Stimulated activated CD8-positive, alpha-beta memory T cell treated with anti-CD3 and anti-CD28 coated beads, Interleukin-15, amount 100 ng/mL, for 24 hours (primary cell): ENCODE data around the gene COPS3.
A peak's percentile ranks its signal among the peaks of the same experiment; 100 is the strongest.

ENCODE experiments used
- DNase-seq: peaks from one replicate; pipeline ENCODE4 v3.0.0-alpha.2; 2020; ENCODE audit warnings: low read depth

Gene COPS3

DNA sequence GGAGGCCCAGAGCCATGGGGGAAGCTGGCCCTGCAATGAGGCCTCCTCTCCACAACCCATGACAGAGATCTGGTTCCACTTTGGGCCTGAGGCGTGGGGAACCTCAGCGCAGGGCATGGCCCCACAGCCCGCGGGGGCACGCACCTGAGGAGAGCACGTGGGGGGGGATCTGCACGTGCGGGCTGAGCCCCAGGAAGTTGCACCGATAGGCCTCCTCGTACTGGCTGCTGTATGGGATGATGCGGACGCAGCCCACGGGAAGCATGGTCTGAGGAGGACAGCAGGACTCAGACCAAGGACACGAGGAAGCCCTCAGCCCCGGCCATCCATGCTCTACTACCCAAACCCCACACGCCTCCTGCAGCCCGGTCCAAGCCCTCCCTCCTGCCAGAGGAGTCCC is 64.8 kb downstream of the COPS3 start:
- no peak for DNase-seq

DNA sequence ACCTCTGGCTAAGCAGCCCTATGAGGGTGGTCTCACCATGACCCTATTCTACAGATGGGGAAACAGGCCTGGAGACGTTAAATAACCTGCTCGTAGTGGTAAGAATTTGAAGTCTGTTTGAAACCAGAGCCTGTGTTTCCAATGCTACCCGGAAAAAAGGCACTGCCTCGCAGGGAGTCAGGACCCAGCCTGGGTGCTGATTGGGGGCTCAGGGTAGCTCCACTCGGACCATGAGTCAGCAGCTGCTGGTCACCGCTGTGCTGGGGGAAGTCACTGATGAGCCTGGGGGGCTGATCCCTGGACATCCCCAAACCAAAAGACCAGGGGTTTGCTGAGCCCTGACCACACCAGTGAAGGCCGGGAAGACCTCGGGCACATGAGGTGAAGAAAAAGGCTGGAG is 65.5 kb downstream of the COPS3 start:
- no peak for DNase-seq

DNA sequence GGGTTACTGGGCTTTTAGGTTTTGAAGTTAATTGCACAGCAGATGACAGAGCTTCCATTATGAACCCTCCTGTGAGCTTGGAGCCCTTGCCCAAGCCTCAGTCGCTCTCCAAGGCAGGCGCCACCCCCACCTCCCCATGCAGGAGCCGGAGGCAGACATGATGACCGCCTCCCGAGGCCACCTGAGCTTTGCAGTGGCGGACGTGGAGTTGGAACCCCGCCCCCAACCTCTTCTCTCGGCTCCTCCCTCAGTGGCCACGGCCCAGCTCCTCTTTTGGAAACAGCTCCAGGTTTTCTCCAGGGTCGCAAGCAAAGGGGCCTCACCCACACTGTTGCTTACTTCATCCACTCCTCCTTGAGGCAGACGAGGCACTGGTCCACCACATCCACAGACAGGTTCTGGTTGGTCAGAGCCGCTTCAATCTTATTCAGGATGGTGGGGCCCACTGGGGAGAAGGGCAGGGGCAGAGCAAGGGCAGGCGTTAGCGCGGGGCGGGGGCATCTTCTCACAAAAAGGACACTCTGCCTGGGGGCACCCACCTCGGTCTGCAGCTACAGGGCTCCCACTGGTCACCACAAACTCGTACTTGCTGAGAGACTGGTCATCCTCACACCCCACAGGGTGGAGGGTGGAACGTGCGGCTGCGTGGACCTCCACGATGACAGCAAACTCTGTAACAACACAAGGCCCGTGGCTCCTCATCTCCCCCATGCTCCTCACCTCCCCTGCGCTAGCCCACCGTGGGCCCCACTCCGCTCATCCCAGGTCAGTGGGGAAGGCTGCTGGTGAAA is 66.2 kb downstream of the COPS3 start:
- DNase-seq = no peak

DNA sequence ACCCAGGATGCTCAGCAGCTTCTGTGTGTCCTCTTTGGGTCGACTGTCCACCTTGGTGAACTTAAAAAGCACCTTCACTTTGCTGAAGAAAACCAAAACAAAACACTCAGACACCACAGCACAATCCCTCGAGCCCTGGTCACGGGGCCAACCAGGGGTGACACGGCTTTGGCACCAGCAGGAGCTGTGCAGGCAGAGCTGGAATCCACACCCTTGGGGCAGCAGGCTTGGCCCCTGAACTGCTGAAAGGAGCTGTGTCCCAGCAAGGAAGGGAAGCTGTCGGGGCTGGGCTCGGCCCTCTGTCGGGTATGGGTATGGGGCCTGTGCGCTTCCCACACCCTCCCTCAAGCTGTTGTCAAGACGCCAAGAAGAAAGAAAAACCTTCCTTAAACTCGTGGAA is 67.3 kb downstream of the COPS3 start:
- no peak for DNase-seq

DNA sequence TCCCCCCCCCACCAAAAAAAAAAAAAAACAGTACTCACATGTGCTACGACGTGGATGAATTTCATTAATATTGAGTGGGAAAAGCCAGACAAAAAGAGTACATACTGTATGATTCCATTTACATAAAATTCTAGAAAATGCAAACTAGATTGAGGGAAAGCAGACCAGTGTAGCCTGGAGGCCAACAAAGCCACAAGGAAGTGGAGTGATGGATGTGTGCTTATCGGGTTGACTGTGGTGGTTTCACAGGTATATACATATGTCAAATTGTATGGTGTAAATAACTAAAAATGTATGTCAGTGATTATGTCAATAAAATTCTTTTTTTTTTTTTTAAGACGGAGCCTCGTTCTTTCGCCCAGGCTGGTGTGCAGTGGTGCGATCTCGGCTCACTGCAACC is 73.0 kb downstream of the COPS3 start:
- DNase-seq = no peak

DNA sequence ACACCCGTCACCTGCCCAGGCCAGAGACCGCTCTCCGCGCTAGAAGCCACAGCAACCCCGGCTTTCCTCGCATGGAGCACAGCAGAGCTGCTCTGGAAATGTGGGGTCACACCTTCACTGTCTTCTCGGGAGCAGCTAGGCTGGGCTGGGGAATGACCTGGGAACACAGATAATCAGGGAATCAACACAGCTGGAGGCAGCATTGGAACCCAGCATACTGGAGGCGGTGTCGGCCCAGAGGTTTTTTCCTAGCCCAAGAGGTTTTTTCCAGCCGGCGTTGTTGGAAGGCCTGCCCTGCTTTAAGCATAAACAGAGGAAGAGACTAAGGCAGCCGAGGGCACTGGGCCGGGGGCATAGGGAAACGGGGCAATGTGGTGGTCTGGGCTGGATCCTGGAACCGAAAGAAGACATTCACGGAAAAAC is 74.1 kb downstream of the COPS3 start:
- no peak for DNase-seq

DNA sequence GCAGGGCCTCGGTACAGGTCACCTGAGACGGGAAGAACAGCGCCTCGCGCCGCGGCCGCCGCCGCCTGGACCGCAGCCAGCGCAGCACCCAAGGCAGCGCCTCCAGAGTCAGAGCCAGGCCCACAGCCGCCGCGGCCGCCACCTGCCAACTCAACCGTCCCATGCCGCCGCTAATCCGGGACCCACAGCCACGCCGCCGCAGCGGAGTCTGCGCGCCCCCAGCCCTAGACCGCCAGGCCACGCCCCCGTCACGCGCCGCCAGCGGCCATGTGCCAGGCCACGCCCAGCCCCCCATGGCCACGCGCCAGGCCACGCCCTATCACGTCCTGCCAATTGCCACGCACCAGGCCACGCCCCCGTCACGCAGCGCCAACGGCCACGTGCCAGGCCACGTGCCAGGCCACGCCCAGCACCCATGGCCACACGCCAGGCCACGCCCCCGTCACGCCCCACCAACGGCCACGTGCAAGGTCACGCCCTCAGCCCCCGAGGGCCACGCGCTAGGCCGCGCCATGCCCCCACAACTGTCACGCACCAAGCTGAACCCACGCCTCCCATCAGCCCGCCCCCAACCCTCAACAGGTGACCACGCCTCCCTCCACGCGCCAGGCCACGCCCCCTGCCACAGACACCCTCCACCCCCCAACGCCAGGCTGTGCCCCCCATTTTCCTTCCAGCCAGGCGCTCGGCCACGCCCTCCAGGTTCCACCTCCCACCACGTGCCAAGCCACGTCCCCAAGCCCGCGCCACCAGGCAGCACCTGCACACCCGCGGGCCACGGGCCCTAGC is 74.7 kb downstream of the COPS3 start, which contains the start of gene PLD6:
PLD6 (minus strand) TSS at position 210 of the 789 bp plus-strand sequence; CDS start at position 163, 47 bp downstream.
- peak; percentile 79 for DNase-seq

DNA sequence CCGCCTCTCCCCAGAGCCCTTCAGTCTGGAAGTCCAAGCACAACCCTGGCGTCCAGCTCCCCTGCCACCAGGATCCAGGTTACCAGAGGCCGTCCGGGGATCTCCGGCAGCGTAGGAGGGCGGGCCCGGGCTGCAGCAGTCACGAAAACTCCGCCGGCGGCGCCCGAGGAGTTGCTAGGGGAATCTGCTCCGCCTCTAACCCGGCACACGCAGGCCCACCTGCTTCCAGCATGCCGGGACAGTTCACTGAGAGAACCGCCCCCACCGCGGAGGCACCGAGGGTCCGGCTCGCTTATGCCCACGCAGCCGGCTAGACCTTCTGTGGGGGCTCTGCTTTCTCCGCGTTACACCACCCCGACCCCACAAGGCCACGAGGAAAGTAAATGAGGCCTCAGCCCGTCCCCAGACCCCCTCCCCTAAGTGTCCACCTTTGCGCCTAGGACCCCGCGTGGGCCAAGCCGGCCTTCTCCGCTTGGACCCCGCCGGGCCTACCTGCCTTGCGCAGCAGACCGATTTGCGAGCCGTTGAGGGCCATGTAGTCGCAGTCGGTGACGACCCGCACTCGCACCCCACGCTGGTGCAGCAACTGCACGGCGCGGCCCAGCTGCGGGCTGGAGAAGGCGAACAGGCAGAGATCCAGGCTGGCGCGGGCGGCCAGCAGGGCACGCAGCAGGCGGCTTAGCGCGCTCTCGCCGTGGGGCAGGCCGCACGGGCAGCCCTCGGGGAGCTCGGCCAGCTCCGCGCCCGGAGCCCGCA is 75.5 kb downstream of the COPS3 start:
- peak; percentile 29 for DNase-seq

DNA sequence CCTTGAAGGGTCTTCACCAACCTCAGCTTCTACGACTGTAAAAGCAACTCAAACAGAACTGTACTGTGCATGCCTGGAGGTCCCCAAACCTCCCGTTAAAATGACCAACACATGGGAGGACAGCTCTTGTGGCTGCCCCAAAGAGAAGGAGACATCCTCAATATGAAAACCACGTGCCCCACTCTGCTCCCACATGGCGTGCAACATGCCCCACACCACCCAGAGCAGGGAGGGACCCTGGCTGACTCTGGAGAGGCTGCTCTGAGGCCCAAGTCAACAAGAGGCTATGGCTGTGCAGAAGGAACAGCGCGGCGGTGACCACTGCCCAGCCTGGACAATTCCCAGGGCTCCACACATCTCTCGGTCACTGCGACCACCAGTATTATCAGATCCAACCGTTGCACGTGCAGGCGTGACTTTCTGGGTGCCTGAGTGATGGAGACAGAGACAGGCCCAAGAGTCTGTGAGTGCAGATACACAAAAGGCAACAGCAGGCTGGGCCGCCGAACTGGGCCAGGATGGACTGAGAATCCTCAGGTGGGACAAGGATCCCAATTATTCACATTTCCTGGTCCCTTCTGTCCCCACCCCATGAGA is 76.3 kb downstream of the COPS3 start:
- DNase-seq = no peak

DNA sequence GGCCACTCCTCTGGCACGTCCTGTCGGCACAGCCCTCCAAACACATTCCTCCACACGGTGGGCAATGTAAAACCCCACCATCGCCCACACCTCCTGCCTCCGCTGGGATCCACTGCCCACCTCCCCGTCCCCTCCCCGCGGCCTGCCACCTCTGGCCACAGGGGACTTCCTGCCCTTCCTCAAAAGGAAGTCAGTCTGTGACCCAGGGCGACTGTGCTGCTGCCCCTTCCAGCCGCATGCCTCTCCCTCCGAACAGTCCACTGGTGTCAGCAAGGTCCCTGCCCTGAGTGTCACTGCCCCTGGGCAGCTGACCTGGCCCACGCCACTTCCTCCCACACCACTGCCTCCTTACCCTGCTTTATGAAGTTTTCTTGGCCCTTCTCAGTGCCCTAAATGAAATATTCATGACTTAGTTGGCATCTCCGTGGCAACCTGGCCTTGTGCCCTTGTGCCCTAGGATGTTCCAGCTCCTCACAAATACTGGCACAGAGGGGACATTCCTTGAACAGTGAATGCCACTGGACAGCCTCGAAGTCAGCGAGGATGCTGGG is 76.9 kb downstream of the COPS3 start:
- DNase-seq = no peak

DNA sequence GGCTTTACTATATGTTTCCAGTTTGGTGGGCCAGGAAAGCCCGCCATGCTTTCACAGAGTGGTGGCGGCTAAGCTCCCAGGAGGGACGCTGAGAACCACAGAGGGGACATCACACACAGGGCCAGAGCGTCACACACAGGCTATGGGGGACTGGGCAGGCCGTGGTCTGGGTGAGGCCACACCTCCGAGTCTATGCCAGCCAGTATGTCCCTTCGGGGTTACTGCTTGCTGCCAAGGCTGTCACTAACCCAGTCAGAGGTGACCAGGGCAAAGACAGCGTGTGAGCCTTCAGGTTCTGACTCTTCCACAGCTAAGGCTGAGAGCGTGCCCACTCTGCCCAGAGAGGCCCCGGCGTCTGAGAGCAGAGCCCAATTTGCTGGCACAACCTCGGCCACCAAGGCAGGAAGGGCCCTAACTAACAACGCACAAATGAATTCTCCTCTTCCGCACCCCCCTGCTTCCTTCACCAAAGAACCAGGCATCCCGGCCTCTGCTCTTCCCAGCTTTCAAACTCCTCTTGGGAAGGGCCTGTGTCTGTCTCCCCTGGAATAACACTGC is 77.8 kb downstream of the COPS3 start:
- no peak for DNase-seq

DNA sequence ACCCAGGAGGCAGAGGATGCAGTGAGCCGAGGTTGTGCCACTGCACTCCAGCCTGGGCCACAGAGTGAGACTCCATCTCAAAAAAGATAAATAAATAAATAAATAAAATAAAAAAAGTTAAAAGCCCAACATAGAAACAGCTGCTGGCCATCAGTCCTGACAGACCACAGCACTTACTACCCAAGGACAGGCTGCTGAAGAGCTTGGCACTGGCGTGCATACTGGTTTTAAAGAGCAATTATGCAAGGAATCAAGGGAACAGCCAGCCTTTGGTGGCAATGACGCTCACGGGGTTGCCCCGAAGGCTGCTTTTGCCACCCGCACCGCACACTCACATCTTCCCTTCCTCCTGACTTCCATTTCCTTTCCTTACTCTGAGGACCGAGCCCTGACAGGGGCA is 79.1 kb downstream of the COPS3 start:
- no peak for DNase-seq

DNA sequence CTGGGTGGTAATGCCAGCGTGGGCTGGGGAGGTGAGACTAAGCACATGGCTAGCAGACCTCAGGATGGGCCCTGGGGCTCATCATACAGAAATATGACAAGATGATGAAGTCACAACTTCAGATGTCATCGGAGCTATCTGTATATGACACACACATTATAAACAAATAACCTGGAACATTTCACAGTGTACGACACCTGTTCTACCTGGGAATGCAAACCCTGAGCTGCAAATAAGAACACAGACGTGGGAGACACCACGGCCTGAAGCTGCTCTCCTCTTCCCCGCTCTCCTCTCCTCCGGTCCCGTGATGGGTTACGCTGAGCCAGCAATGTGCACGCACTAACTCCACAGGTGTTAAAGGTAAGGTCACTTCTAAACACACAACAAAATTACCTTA is 79.8 kb downstream of the COPS3 start:
- DNase-seq = no peak

DNA sequence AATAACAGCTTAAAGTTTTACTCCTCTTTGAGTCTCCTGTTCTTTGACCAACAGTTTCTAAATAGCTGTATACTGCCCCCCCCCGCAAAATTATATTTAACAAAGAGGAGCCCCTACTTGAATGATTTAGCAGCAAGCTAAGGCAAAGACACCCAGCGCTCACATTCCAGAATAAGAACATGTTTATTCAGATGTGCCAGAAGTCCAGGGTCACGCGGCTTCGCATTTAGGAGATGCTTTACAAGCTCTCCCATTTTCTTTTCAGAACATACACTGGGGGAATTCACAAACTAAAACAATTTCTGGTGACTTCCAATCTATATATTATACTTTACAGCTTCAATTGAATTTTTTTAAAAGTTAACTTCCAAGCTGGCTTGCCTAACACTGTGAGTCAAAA is 80.2 kb downstream of the COPS3 start:
- DNase-seq = no peak

DNA sequence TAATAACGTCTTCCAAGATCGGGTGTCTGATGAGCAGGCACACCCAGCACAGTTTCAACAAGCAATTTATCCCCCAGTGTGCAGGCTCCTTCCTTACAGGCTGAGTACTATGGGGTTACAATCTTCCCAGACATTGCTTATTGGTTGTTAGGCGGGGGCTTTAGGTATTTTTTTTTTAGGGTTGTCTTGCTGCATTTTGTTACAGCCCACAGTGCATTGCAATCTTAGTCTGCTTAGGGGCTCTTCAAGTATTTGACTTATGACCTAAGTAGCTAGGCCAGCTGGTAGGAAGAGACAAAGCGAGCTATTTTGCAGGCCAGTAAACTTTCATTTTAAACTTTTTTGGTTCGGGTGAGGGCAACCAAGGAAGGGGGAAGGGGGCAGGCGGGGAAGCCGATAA is 80.7 kb downstream of the COPS3 start:
- no peak for DNase-seq

DNA sequence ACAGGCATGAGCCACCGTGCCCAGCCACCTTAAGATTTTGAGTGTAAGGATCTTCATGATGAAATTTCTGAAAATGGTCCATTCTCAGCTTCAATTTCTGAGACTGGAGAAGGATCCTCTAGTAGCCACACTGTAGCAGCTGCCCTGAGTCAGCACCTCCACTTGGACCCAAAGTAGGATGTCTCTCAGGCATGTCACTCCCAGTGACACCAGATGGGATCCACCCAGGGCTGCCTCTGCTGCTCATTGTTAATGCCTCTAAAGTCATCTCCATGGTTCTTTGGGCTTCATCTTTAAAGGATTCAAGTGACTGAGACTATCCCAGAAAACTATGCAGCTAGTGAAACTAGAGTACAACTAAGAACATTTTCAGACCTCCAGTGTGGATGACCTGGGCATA is 82.8 kb downstream of the COPS3 start:
- no peak for DNase-seq

DNA sequence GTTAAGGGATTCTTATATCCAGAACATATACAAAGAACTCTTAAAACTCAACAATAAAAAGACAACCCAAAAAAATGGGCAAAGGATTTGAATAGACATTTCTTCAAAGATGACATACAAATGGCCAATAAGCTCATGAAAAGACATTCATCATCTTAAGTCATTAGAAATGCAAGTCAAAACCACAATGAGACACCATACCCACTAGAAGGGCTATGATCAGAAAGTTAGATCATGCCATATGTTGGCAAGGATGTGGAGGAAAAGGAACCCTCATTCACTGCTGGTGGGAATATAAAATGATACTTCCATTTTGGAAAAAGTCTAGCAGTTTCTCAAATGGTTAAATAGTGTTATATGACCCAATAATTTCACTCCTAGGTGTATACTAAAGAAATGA is 84.3 kb downstream of the COPS3 start:
- no peak for DNase-seq
